Hepatocyte (in vitro differentiated cells): ENCODE measurements around the gene WAC.

Experiments
- EZH2 ChIP-seq: fragments of 200-600 bp; sonication (generic); IDR thresholded peaks from 2 replicates; pipeline ENCODE4 v1.6.1; 2016; ENCODE audit warnings: antibody characterized with exemption, mild to moderate bottlenecking, borderline replicate concordance
- EZH2phosphoT487 ChIP-seq: fragments of 200-600 bp; sonication (generic); IDR thresholded peaks from one replicate; pipeline ENCODE4 v1.6.1; 2018; ENCODE audit warnings: antibody characterized with exemption, mild to moderate bottlenecking, low read depth, moderate library complexity; ENCODE audit not compliant: unreplicated experiment, severe bottlenecking
- TF ChIP-seq, protein P1 (sequence below): fragments of 200-600 bp; sonication (generic); IDR thresholded peaks from 2 replicates; pipeline ENCODE4 v1.5.1; 2016; ENCODE audit warnings: antibody characterized with exemption, mild to moderate bottlenecking; ENCODE audit not compliant: poor library complexity

DNA sequence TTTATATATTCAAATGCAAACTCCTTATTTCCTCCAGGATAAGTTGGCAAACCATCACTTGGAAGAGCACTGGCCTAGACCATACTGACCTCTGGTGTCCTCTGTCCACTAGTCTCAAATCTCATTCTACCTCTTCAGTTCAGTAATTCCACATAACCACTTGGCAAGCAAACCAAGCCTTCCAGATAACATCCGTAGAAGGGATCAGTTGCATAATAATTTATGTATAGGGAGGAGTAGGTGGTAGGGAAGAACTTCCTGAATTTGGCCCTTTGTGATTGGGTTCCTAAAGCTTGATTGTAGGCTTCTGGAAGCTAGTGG, 55.0 kb downstream of the WAC start:
- TF ChIP-seq, protein P1, sequence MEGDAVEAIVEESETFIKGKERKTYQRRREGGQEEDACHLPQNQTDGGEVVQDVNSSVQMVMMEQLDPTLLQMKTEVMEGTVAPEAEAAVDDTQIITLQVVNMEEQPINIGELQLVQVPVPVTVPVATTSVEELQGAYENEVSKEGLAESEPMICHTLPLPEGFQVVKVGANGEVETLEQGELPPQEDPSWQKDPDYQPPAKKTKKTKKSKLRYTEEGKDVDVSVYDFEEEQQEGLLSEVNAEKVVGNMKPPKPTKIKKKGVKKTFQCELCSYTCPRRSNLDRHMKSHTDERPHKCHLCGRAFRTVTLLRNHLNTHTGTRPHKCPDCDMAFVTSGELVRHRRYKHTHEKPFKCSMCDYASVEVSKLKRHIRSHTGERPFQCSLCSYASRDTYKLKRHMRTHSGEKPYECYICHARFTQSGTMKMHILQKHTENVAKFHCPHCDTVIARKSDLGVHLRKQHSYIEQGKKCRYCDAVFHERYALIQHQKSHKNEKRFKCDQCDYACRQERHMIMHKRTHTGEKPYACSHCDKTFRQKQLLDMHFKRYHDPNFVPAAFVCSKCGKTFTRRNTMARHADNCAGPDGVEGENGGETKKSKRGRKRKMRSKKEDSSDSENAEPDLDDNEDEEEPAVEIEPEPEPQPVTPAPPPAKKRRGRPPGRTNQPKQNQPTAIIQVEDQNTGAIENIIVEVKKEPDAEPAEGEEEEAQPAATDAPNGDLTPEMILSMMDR, result peak; percentile 29
- TF ChIP-seq EZH2, result no peak
- no peak for TF ChIP-seq EZH2phosphoT487
